ENCODE results near the gene TATDN2. TPM values are rescaled to one million over a fixed set of nuclear protein-coding genes. Genes with fewer than 3 reads are reported as not detected.

TATDN2 gene
- total RNA-seq, 4 donors from 2014 or later, result 22.1 to 33.7 (median 26.3) TPM

- Histone ChIP-seq H3K4me3 (no peak overlapping the region), H3K27me3 (no peaks in the 10 kb centered on the region), H3K27ac (no peak overlapping the region), H3K4me1 (no peaks in the 10 kb centered on the region), H3K36me3 (peaks cover 20% of the 10 kb centered on the region), H3K9me3 (no peaks in the 10 kb centered on the region)
- DNase-seq (ENCODE audit: low spot score in 2 of 2), result no peak
- 87% methylated on average over 7 of the region's 7 CpGs for WGBS
- TF ChIP-seq POLR2AphosphoS5 (IDR thresholded peaks at IDR 0.05) (no peak), POLR2A (IDR thresholded peaks at IDR 0.05) (no peak), EP300 (IDR thresholded peaks at IDR 0.05) (no peak), CTCF (IDR thresholded peaks at IDR 0.05) (no peak)
Observed at GRCh38 chr3:10232137-10232536, 16.1 kb upstream of the TATDN2 start.

- H3K27ac ChIP-seq, result no peak overlapping the region
- TF ChIP-seq POLR2AphosphoS5 (IDR thresholded peaks at IDR 0.05) (no peak), POLR2A (IDR thresholded peaks at IDR 0.05) (no peak), EP300 (IDR thresholded peaks at IDR 0.05) (no peak), CTCF (IDR thresholded peaks at IDR 0.05) (no peak)
- no peaks in the 10 kb centered on the region for H3K4me1 ChIP-seq
- H3K4me3 ChIP-seq, result no peak overlapping the region
- 94% methylated on average over 13 of the region's 13 CpGs for WGBS
- DNase-seq (ENCODE audit: low spot score in 2 of 2), result no peak
- peaks cover 20% of the 10 kb centered on the region for H3K36me3 ChIP-seq
- no peaks in the 10 kb centered on the region for H3K27me3 ChIP-seq
- no peaks in the 10 kb centered on the region for H3K9me3 ChIP-seq
Observed at GRCh38 chr3:10233988-10234387, 14.3 kb upstream of the TATDN2 start.

- peaks cover 20% of the 10 kb centered on the region for H3K36me3 ChIP-seq
Observed at GRCh38 chr3:10234526-10235230, 13.6 kb upstream of the TATDN2 start.

GRCh38 chr3:10235551-10235950, 12.7 kb upstream of the TATDN2 start:
- H3K36me3 ChIP-seq, result peaks cover 20% of the 10 kb centered on the region
- no peaks in the 10 kb centered on the region for H3K9me3 ChIP-seq
- H3K27me3 ChIP-seq, result no peaks in the 10 kb centered on the region
- H3K4me3 ChIP-seq, result no peak overlapping the region
- H3K4me1 ChIP-seq, result no peaks in the 10 kb centered on the region
- no peak for DNase-seq (ENCODE audit: low spot score in 2 of 2)
- no peak overlapping the region for H3K27ac ChIP-seq
- WGBS, result 80% methylated on average over 6 of the region's 6 CpGs
- no peak for TF ChIP-seq POLR2A (IDR thresholded peaks at IDR 0.05)
- no peak for TF ChIP-seq EP300 (IDR thresholded peaks at IDR 0.05)
- TF ChIP-seq CTCF (IDR thresholded peaks at IDR 0.05), result no peak
- no peak for TF ChIP-seq POLR2AphosphoS5 (IDR thresholded peaks at IDR 0.05)

More at GRCh38 chr3:10234526-10235230, 13.6 kb upstream of the TATDN2 start:
- Histone ChIP-seq H3K27ac (no peak overlapping the region), H3K9me3 (no peaks in the 10 kb centered on the region), H3K4me1 (no peaks in the 10 kb centered on the region), H3K4me3 (no peak overlapping the region), H3K27me3 (no peaks in the 10 kb centered on the region)
- no peak for TF ChIP-seq POLR2A (IDR thresholded peaks at IDR 0.05)
- no peak for TF ChIP-seq EP300 (IDR thresholded peaks at IDR 0.05)
- TF ChIP-seq CTCF (IDR thresholded peaks at IDR 0.05), result no peak
- TF ChIP-seq POLR2AphosphoS5 (IDR thresholded peaks at IDR 0.05), result no peak
- WGBS, result 93% methylated on average over 32 of the region's 36 CpGs
- no peak for DNase-seq (ENCODE audit: low spot score in 2 of 2)

GRCh38 chr3:10238345-10239183, 9.7 kb upstream of the TATDN2 start:
- Histone ChIP-seq H3K9me3 (no peaks in the 10 kb centered on the region), H3K27me3 (no peaks in the 10 kb centered on the region), H3K27ac (no peak overlapping the region), H3K36me3 (peaks cover 20% of the 10 kb centered on the region), H3K4me1 (no peaks in the 10 kb centered on the region), H3K4me3 (no peak overlapping the region)
- WGBS, result 78% methylated on average over 15 of the region's 15 CpGs
- TF ChIP-seq CTCF (IDR thresholded peaks at IDR 0.05), result no peak
- TF ChIP-seq POLR2AphosphoS5 (IDR thresholded peaks at IDR 0.05), result no peak
- no peak for TF ChIP-seq POLR2A (IDR thresholded peaks at IDR 0.05)
- no peak for DNase-seq (ENCODE audit: low spot score in 2 of 2)
